ENCODE measurements around the gene NDUFS3.

Gene NDUFS3

GRCh38 chr11:47531666-47532065, 47.2 kb upstream of the NDUFS3 start:
- Histone ChIP-seq H3K79me2 (ENCODE audit: insufficient read depth, low read length) (peaks cover 100% of the 10 kb centered on the region), H3K4me1 (ENCODE audit: insufficient read depth, low read length, poor library complexity, severe bottlenecking) (no peaks in the 10 kb centered on the region), H3K9me2 (replicated peaks; ENCODE audit: low read depth, low read length) (no peaks in the 10 kb centered on the region), H3K4me2 (ENCODE audit: low read depth, low read length, poor library complexity, severe bottlenecking) (no peak overlapping the region), H3F3A (ENCODE audit: low read depth) (no peaks in the 10 kb centered on the region), H3K27me3 (ENCODE audit: insufficient read depth, low read length, poor library complexity, severe bottlenecking) (no peaks in the 10 kb centered on the region), H3K9ac (ENCODE audit: low read depth, low read length, poor library complexity, severe bottlenecking) (no peak overlapping the region), H3K36me3 (ENCODE audit: insufficient read depth, low read length) (peaks cover 31% of the 10 kb centered on the region; the same call in 1 of the 2 replicates), H3K4me3 (ENCODE audit: low read length, poor library complexity, severe bottlenecking) (no peak overlapping the region), H4K20me1 (ENCODE audit: insufficient read depth, low read length, poor library complexity, severe bottlenecking) (peaks cover 90% of the 10 kb centered on the region), H2AFZ (ENCODE audit: low read length) (no peak overlapping the region), H3K9me3 (ENCODE audit: insufficient read depth, low read depth, low read length) (no peaks in the 10 kb centered on the region)
- TF ChIP-seq EZH2phosphoT487 (IDR thresholded peaks at IDR 0.05; ENCODE audit: borderline replicate concordance) (no peak), CTCF (conservative IDR thresholded peaks at IDR 0.05; ENCODE audit: low read length) (no peak)

GRCh38 chr11:47532597-47533213, 46.2 kb upstream of the NDUFS3 start:
- Histone ChIP-seq H3K4me1 (ENCODE audit: insufficient read depth, low read length, poor library complexity, severe bottlenecking) (peaks cover 3% of the 10 kb centered on the region), H3K36me3 (ENCODE audit: insufficient read depth, low read length) (peaks cover 31% of the 10 kb centered on the region; the same call in 1 of the 2 replicates), H4K20me1 (ENCODE audit: insufficient read depth, low read length, poor library complexity, severe bottlenecking) (peaks cover 91% of the 10 kb centered on the region), H3K4me3 (ENCODE audit: low read length, poor library complexity, severe bottlenecking) (no peak overlapping the region), H3K4me2 (ENCODE audit: low read depth, low read length, poor library complexity, severe bottlenecking) (no peak overlapping the region), H3K9me2 (replicated peaks; ENCODE audit: low read depth, low read length) (no peaks in the 10 kb centered on the region), H3K9me3 (ENCODE audit: insufficient read depth, low read depth, low read length) (no peaks in the 10 kb centered on the region), H3K27me3 (ENCODE audit: insufficient read depth, low read length, poor library complexity, severe bottlenecking) (no peaks in the 10 kb centered on the region), H3K9ac (ENCODE audit: low read depth, low read length, poor library complexity, severe bottlenecking) (no peak overlapping the region), H3K79me2 (ENCODE audit: insufficient read depth, low read length) (peaks cover 100% of the 10 kb centered on the region), H2AFZ (ENCODE audit: low read length) (no peak overlapping the region), H3F3A (ENCODE audit: low read depth) (no peaks in the 10 kb centered on the region)
- TF ChIP-seq CTCF (conservative IDR thresholded peaks at IDR 0.05; ENCODE audit: low read length) (no peak), EZH2phosphoT487 (IDR thresholded peaks at IDR 0.05; ENCODE audit: borderline replicate concordance) (no peak)

GRCh38 chr11:47533690-47534151, 45.2 kb upstream of the NDUFS3 start:
- H3K27me3 ChIP-seq (ENCODE audit: insufficient read depth, low read length, poor library complexity, severe bottlenecking): no peaks in the 10 kb centered on the region
- peaks cover 3% of the 10 kb centered on the region for H3K4me1 ChIP-seq (ENCODE audit: insufficient read depth, low read length, poor library complexity, severe bottlenecking)
- H4K20me1 ChIP-seq (ENCODE audit: insufficient read depth, low read length, poor library complexity, severe bottlenecking): peaks cover 91% of the 10 kb centered on the region
- H3K9ac ChIP-seq (ENCODE audit: low read depth, low read length, poor library complexity, severe bottlenecking): no peak overlapping the region
- no peaks in the 10 kb centered on the region for H3F3A ChIP-seq (ENCODE audit: low read depth)
- H3K4me3 ChIP-seq (ENCODE audit: low read length, poor library complexity, severe bottlenecking): no peak overlapping the region
- no peaks in the 10 kb centered on the region for H3K9me3 ChIP-seq (ENCODE audit: insufficient read depth, low read depth, low read length)
- TF ChIP-seq CTCF (conservative IDR thresholded peaks at IDR 0.05; ENCODE audit: low read length) (no peak), EZH2phosphoT487 (IDR thresholded peaks at IDR 0.05; ENCODE audit: borderline replicate concordance) (no peak)
- H3K36me3 ChIP-seq (ENCODE audit: insufficient read depth, low read length): peaks cover 22% of the 10 kb centered on the region; the same call in 1 of the 2 replicates
- H3K9me2 ChIP-seq (replicated peaks; ENCODE audit: low read depth, low read length): no peaks in the 10 kb centered on the region
- H3K79me2 ChIP-seq (ENCODE audit: insufficient read depth, low read length): peaks cover 100% of the 10 kb centered on the region
- H3K4me2 ChIP-seq (ENCODE audit: low read depth, low read length, poor library complexity, severe bottlenecking): no peak overlapping the region
- no peak overlapping the region for H2AFZ ChIP-seq (ENCODE audit: low read length)
